ENCODE measurements around the gene LBH.

Gene LBH

DNA sequence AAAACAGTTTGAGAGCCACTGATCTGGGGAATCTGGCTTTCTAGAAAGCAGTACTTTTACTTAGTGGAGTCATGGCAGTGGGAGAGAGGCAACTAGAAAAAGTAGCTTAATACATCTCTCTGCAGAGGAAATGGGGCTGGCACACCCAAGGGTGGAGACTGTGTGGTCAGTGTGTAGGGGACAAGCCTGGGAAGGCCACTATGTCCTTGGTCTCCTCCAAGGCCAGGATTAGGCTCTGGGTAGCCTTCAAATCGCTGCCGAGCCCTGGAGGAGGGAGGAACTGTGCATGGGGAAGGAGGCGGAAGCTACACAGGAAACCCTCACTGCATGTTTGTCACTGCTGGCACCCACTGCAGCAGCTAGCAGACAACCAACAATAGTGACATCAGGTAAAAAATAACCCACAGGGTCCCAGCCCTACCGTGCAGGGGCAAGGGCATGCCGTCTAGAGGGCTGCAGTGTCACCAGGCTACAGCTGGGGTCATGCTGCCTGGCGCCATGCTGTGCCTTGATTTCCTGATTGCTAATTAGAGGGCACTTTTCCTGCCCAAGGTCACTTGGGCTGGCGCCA lies 34.8 kb downstream of the LBH start:
- Histone ChIP-seq H3K4ac (ENCODE audit: low read length) (no peak overlapping the region), H2BK12ac (ENCODE audit: low read length) (no peak overlapping the region), H2BK5ac (ENCODE audit: low read length) (no peak overlapping the region), H3K14ac (ENCODE audit: low read length) (no peak overlapping the region), H3K9me3 (replicated peaks in 1 of 2; ENCODE audit: control insufficient read depth in 2 of 2, insufficient read depth in 1 of 2, low read depth in 1 of 2, low read length in 2 of 2) (peaks cover 4% of the 10 kb centered on the region in 2 donors), H3K4me1 (ENCODE audit: control insufficient read depth in 2 of 2, insufficient read depth in 1 of 2, low read depth in 1 of 2, low read length in 2 of 2) (no peaks in the 10 kb centered on the region), H3K9ac (ENCODE audit: low read depth, low read length, poor library complexity) (no peak overlapping the region), H3K27me3 (ENCODE audit: control insufficient read depth in 3 of 3, insufficient read depth in 3 of 3, low read depth in 1 of 3, low read length in 3 of 3) (peaks cover 0 to 2% (median 0%) of the 10 kb centered on the region in 3 experiments), H3K79me1 (ENCODE audit: low read depth, low read length) (no peaks in the 10 kb centered on the region), H3K18ac (ENCODE audit: low read length) (no peak overlapping the region), H3K27ac (replicated peaks; ENCODE audit: low read length) (no peak overlapping the region), H2BK15ac (ENCODE audit: low read length) (no peak overlapping the region), H3K36me3 (replicated peaks in 1 of 2; ENCODE audit: control insufficient read depth in 2 of 2, insufficient read depth in 2 of 2, low read length in 2 of 2) (no peaks in the 10 kb centered on the region), H2BK120ac (ENCODE audit: low read depth, low read length) (no peak overlapping the region), H3K4me3 (ENCODE audit: low read length in 2 of 2) (no peak overlapping the region), H4K91ac (ENCODE audit: low read depth, low read length, poor library complexity) (peak overlapping the region; percentile 25), H4K8ac (ENCODE audit: low read depth, low read length) (no peak overlapping the region), H3K4me2 (ENCODE audit: insufficient read depth, low read length, poor library complexity, severe bottlenecking) (no peak overlapping the region), H2AFZ (ENCODE audit: low read length) (no peak overlapping the region), H3K23ac (ENCODE audit: low read depth, low read length, poor library complexity) (peak overlapping the region; percentile 67), H2AK5ac (ENCODE audit: low read depth, low read length) (no peak overlapping the region)
- no peak for DNase-seq (ENCODE audit: low spot score)
- WGBS, 2 donors (ENCODE audit: extremely low coverage in 2 of 2, insufficient read length in 2 of 2, insufficient replicate concordance in 1 of 2) = no CpG with 5 or more reads among the region's 7 CpGs

DNA sequence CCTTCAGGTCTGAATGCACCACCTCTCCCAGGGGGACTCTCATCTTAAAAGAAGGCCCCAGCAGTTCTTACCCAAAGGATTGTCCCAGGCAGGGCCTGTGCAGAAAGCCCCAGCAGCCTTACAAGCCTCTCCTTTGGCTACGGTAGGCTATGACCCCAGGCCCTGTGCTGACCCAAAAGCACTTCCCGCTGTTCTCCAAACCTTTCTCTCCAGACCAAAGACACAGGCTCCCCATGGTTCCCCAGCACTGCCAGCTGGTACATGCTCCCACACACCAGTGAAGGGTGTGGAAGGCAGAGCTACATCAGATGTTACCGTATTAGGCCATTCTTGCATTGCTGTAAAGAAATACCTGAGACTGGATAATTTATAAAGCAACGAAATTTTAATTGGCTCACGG lies 35.4 kb downstream of the LBH start:
- no peak overlapping the region for H4K91ac ChIP-seq (ENCODE audit: low read depth, low read length, poor library complexity)
- H3K4ac ChIP-seq (ENCODE audit: low read length) = no peak overlapping the region
- no peak overlapping the region for H3K9ac ChIP-seq (ENCODE audit: low read depth, low read length, poor library complexity)

DNA sequence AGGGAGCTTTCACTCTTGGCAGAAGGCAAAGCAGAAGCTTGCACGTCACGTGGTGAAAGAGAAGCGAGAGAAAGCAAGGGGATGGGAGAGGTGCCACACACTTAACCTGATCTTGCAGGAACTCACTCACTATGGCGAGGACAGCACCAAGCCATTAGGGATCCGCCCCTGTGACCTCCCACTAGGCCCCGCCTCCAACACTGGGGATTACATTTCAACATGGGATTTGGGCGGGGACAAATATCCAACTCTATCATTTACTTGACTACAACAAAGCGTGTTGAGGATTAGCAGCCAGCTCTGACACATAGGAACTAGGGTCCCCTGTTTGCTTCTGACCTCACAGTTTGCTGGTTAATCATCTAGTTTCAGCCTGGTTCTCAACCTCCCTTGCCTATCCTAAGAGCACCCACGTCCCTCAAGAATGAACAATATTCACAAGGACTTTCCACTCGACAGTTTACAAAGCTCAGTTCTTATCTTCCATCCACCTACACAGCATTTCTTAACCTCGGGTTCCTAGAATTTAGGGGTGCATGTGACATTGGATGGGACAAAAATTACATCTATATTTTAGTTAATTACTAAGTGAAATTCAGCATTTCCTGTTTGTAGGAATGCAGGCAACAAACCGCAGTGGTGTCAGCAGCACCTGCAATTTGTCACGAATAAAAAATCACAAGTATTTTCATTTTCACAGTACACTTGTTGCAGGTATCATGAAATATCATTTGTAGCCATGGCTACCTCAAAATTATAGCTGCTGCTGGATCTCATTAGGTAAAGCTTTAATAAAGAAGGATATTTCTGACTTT lies 36.0 kb downstream of the LBH start:
- Histone ChIP-seq H3K23ac (ENCODE audit: low read depth, low read length, poor library complexity) (no peak overlapping the region), H2BK120ac (ENCODE audit: low read depth, low read length) (no peak overlapping the region), H3K4me1 (ENCODE audit: control insufficient read depth in 2 of 2, insufficient read depth in 1 of 2, low read depth in 1 of 2, low read length in 2 of 2) (no peaks in the 10 kb centered on the region), H3K9me3 (replicated peaks in 1 of 2; ENCODE audit: control insufficient read depth in 2 of 2, insufficient read depth in 1 of 2, low read depth in 1 of 2, low read length in 2 of 2) (peaks cover 0 to 3% of the 10 kb centered on the region in 2 donors), H2AFZ (ENCODE audit: low read length) (no peak overlapping the region), H4K8ac (ENCODE audit: low read depth, low read length) (no peak overlapping the region), H3K4me3 (ENCODE audit: low read length in 2 of 2) (no peak overlapping the region), H3K4ac (ENCODE audit: low read length) (no peak overlapping the region), H3K4me2 (ENCODE audit: insufficient read depth, low read length, poor library complexity, severe bottlenecking) (no peak overlapping the region), H2BK12ac (ENCODE audit: low read length) (no peak overlapping the region), H3K27me3 (ENCODE audit: control insufficient read depth in 3 of 3, insufficient read depth in 3 of 3, low read depth in 1 of 3, low read length in 3 of 3) (peaks cover 0 to 2% (median 0%) of the 10 kb centered on the region in 3 experiments), H3K18ac (ENCODE audit: low read length) (no peak overlapping the region), H2BK5ac (ENCODE audit: low read length) (no peak overlapping the region), H3K14ac (ENCODE audit: low read length) (no peak overlapping the region), H3K79me1 (ENCODE audit: low read depth, low read length) (no peaks in the 10 kb centered on the region), H2BK15ac (ENCODE audit: low read length) (no peak overlapping the region), H4K91ac (ENCODE audit: low read depth, low read length, poor library complexity) (no peak overlapping the region), H3K9ac (ENCODE audit: low read depth, low read length, poor library complexity) (no peak overlapping the region), H3K27ac (replicated peaks; ENCODE audit: low read length) (no peak overlapping the region), H2AK5ac (ENCODE audit: low read depth, low read length) (no peak overlapping the region), H3K36me3 (replicated peaks in 1 of 2; ENCODE audit: control insufficient read depth in 2 of 2, insufficient read depth in 2 of 2, low read length in 2 of 2) (no peaks in the 10 kb centered on the region)
- WGBS, 2 donors (ENCODE audit: extremely low coverage in 2 of 2, insufficient read length in 2 of 2, insufficient replicate concordance in 1 of 2) = no CpG with 5 or more reads among the region's 13 CpGs
- no peak for DNase-seq (ENCODE audit: low spot score)

More for the DNA sequence above, 35.4 kb downstream of the LBH start:
- Histone ChIP-seq H4K8ac (ENCODE audit: low read depth, low read length) (no peak overlapping the region), H3K4me1 (ENCODE audit: control insufficient read depth in 2 of 2, insufficient read depth in 1 of 2, low read depth in 1 of 2, low read length in 2 of 2) (no peaks in the 10 kb centered on the region), H2BK5ac (ENCODE audit: low read length) (no peak overlapping the region), H3K4me2 (ENCODE audit: insufficient read depth, low read length, poor library complexity, severe bottlenecking) (no peak overlapping the region), H3K9me3 (replicated peaks in 1 of 2; ENCODE audit: control insufficient read depth in 2 of 2, insufficient read depth in 1 of 2, low read depth in 1 of 2, low read length in 2 of 2) (peaks cover 3 to 4% of the 10 kb centered on the region in 2 donors), H2BK12ac (ENCODE audit: low read length) (no peak overlapping the region), H3K18ac (ENCODE audit: low read length) (peak overlapping the region; percentile 1), H3K79me1 (ENCODE audit: low read depth, low read length) (no peaks in the 10 kb centered on the region), H3K27me3 (ENCODE audit: control insufficient read depth in 3 of 3, insufficient read depth in 3 of 3, low read depth in 1 of 3, low read length in 3 of 3) (peaks cover 0 to 2% (median 0%) of the 10 kb centered on the region in 3 experiments), H3K36me3 (replicated peaks in 1 of 2; ENCODE audit: control insufficient read depth in 2 of 2, insufficient read depth in 2 of 2, low read length in 2 of 2) (no peaks in the 10 kb centered on the region), H3K23ac (ENCODE audit: low read depth, low read length, poor library complexity) (no peak overlapping the region), H2BK15ac (ENCODE audit: low read length) (no peak overlapping the region), H3K14ac (ENCODE audit: low read length) (no peak overlapping the region), H3K4me3 (ENCODE audit: low read length in 2 of 2) (no peak overlapping the region), H2BK120ac (ENCODE audit: low read depth, low read length) (no peak overlapping the region), H2AFZ (ENCODE audit: low read length) (no peak overlapping the region), H3K27ac (replicated peaks; ENCODE audit: low read length) (no peak overlapping the region), H2AK5ac (ENCODE audit: low read depth, low read length) (no peak overlapping the region)
- DNase-seq (ENCODE audit: low spot score) = no peak
- no CpG with 5 or more reads among the region's 5 CpGs for WGBS, 2 donors (ENCODE audit: extremely low coverage in 2 of 2, insufficient read length in 2 of 2, insufficient replicate concordance in 1 of 2)

DNA sequence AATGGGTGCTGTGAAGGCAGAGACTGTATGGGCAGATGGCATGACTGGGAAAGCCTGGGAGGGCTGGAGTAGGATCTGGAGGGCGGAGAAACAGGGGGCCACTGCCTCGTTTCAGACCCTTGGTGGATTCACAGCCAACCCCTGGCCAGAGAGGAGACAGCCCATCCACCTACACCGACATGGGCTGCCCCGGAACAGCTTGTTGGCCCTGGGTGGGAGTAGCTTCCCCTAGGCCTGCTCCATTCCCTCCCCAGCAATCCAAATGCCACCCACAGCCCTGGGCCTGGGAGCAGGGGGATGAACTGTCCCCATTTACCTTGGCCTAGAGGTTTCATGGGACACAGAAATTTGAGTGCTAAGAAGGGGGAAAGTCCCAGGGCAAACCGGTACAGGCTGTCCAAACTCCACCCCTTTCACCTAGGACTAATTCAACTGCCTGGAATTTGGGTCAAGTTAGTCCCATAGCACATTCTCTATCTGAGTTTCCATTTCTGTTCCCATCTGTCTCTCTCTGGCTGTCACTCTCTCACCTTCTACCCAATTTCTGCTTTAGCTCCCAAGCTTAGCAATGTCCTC lies 37.0 kb downstream of the LBH start:
- no CpG with 5 or more reads among the region's 5 CpGs for WGBS, 2 donors (ENCODE audit: extremely low coverage in 2 of 2, insufficient read length in 2 of 2, insufficient replicate concordance in 1 of 2)
- H3K4me1 ChIP-seq (ENCODE audit: control insufficient read depth in 2 of 2, insufficient read depth in 1 of 2, low read depth in 1 of 2, low read length in 2 of 2) = peaks cover 0 to 6% of the 10 kb centered on the region in 2 donors
- no peak overlapping the region for H2BK120ac ChIP-seq (ENCODE audit: low read depth, low read length)
- no peak overlapping the region for H4K91ac ChIP-seq (ENCODE audit: low read depth, low read length, poor library complexity)
- H3K27me3 ChIP-seq (ENCODE audit: control insufficient read depth in 3 of 3, insufficient read depth in 3 of 3, low read depth in 1 of 3, low read length in 3 of 3) = peaks cover 0 to 2% (median 0%) of the 10 kb centered on the region in 3 experiments
- H3K4me3 ChIP-seq (ENCODE audit: low read length in 2 of 2) = no peak overlapping the region
- H3K23ac ChIP-seq (ENCODE audit: low read depth, low read length, poor library complexity) = no peak overlapping the region
- H3K18ac ChIP-seq (ENCODE audit: low read length) = peak overlapping the region; percentile 21
- H2BK12ac ChIP-seq (ENCODE audit: low read length) = no peak overlapping the region
- H2AK5ac ChIP-seq (ENCODE audit: low read depth, low read length) = no peak overlapping the region
- no peak overlapping the region for H3K14ac ChIP-seq (ENCODE audit: low read length)
- no peak overlapping the region for H3K9ac ChIP-seq (ENCODE audit: low read depth, low read length, poor library complexity)
- H3K9me3 ChIP-seq (replicated peaks in 1 of 2; ENCODE audit: control insufficient read depth in 2 of 2, insufficient read depth in 1 of 2, low read depth in 1 of 2, low read length in 2 of 2) = no peaks in the 10 kb centered on the region
- DNase-seq (ENCODE audit: low spot score) = no peak
- no peak overlapping the region for H3K4me2 ChIP-seq (ENCODE audit: insufficient read depth, low read length, poor library complexity, severe bottlenecking)
- H3K27ac ChIP-seq (replicated peaks; ENCODE audit: low read length) = no peak overlapping the region
- no peak overlapping the region for H3K4ac ChIP-seq (ENCODE audit: low read length)
- H2AFZ ChIP-seq (ENCODE audit: low read length) = no peak overlapping the region
- no peak overlapping the region for H2BK15ac ChIP-seq (ENCODE audit: low read length)
- H3K79me1 ChIP-seq (ENCODE audit: low read depth, low read length) = no peaks in the 10 kb centered on the region
- H2BK5ac ChIP-seq (ENCODE audit: low read length) = no peak overlapping the region
- H4K8ac ChIP-seq (ENCODE audit: low read depth, low read length) = no peak overlapping the region
- no peaks in the 10 kb centered on the region for H3K36me3 ChIP-seq (replicated peaks in 1 of 2; ENCODE audit: control insufficient read depth in 2 of 2, insufficient read depth in 2 of 2, low read length in 2 of 2)
